Esophagus muscularis mucosa (tissue), 4 donors: Measurements from ENCODE around the gene TMEM179. TPM values are rescaled to one million over a fixed set of nuclear protein-coding genes. Genes with fewer than 3 reads are reported as not detected.
"Not testable (repeated sequence)": the region's sequence is repeated elsewhere in the genome, so short reads cannot be mapped to it uniquely, and the experiment has no call there.

ENCODE experiments used
- DNase-seq: peaks from one replicate; pipeline ENCODE4 v3.0.0-alpha.2; 2017; ENCODE audit errors: extremely low spot score
- H3K27ac ChIP-seq, 4 donors: fragments of 200-600 bp; sonication (generic); replicated peaks in 1 of 4; 1 replicate in 3 of 4; 2 replicates in 1 of 4; pipeline ENCODE4 v1.5.1; 2016 to 2019; ENCODE audit warnings: mild to moderate bottlenecking in 1 of 4
- H3K27me3 ChIP-seq, 4 donors: fragments of 200-600 bp; sonication (generic); one replicate each; pipeline versions ENCODE4 v1.5.1 to v1.6.0; 2016 to 2019
- H3K36me3 ChIP-seq, 4 donors: fragments of 200-600 bp; sonication (generic); one replicate each; pipeline ENCODE4 v1.5.1; 2016 to 2019
- H3K4me1 ChIP-seq, 4 donors: fragments of 200-600 bp; sonication (generic); one replicate each; pipeline ENCODE4 v1.5.1; 2016 to 2019
- H3K4me3 ChIP-seq, 4 donors: fragments of 200-600 bp; sonication (generic); 1 replicate in 2 of 4; 2 replicates in 2 of 4; pipeline ENCODE4 v1.5.1; 2016 to 2019; ENCODE audit warnings: mild to moderate bottlenecking in 4 of 4, moderate library complexity in 1 of 4
- H3K9me3 ChIP-seq, 4 donors: fragments of 200-600 bp; sonication (generic); 1 replicate in 3 of 4; 2 replicates in 1 of 4; pipeline ENCODE4 v1.5.1; 2016 to 2019
- CTCF ChIP-seq, 3 experiments: fragments of 200-600 bp in 2 of 3; fragments of 450-650 bp in 1 of 3; sonication (generic) in 2 of 3; IDR thresholded peaks; one replicate each; pipeline ENCODE4 v1.5.1; 2017 to 2019; ENCODE audit warnings: antibody characterized with exemption in 3 of 3, mild to moderate bottlenecking in 2 of 3, moderate library complexity in 1 of 3
- EP300 ChIP-seq: sonication (generic); formaldehyde crosslinking; IDR thresholded peaks from one replicate; pipeline ENCODE4 v1.6.1; 2017; ENCODE audit warnings: antibody characterized with exemption
- POLR2A ChIP-seq: fragments of 450-650 bp; IDR thresholded peaks from one replicate; pipeline ENCODE4 v1.6.1; 2017; ENCODE audit warnings: antibody characterized with exemption, moderate library complexity, mild to moderate bottlenecking, low read depth
- POLR2AphosphoS5 ChIP-seq, 2 donors: sonication (generic); formaldehyde crosslinking; IDR thresholded peaks; one replicate each; pipeline ENCODE4 v1.6.1; 2017; ENCODE audit warnings: antibody characterized with exemption in 2 of 2
- WGBS: methylation state at CpG from one replicate; pipeline ENCODE4 v1.1.5; 2018; 5-methylcytosine and 5-hydroxymethylcytosine counted together
- intact Hi-C: fragments of 100-400 bp; cut with DNase I; formaldehyde crosslinking; loops from one replicate; pipeline ENCODE4 v1.15.1; 2023
- total RNA-seq, 4 donors: library from RNA; depleted of rRNA; stranded (reverse); fragments of >200 nt; gene quantifications; one replicate each; pipeline versions ENCODE4 v1.1.0 to v1.2.1, GENCODE V29; 2016

TMEM179 gene
- total RNA-seq, 4 donors from 2014 or later = 1.4 to 4.2 (median 1.9) TPM

GRCh38 chr14:104637546-104638003 lies 33.0 kb upstream of the TMEM179 start:
- Histone ChIP-seq H3K4me1 (peaks cover 0 to 9% (median 3%) of the 10 kb centered on the region in 4 donors), H3K36me3 (no peaks in the 10 kb centered on the region), H3K27ac (no peak overlapping the region), H3K9me3 (no peaks in the 10 kb centered on the region), H3K4me3 (no peak overlapping the region), H3K27me3 (peaks cover 0 to 75% (median 6%) of the 10 kb centered on the region in 4 donors)
- no peak for TF ChIP-seq CTCF (IDR thresholded peaks at IDR 0.05)
- TF ChIP-seq POLR2A = no peak
- no peak for TF ChIP-seq POLR2AphosphoS5 (IDR thresholded peaks at IDR 0.05)
- TF ChIP-seq EP300 = no peak
- intact Hi-C loops = loop anchor here (5.0 kb wide), 2 partner anchors 500 to 545 kb away; partner anchors contain the start of gene KIF26A
- 86% methylated on average over 5 of the region's 5 CpGs for WGBS
- DNase-seq = no peak

GRCh38 chr14:104636846-104637545 lies 32.4 kb upstream of the TMEM179 start:
- intact Hi-C loops = loop anchor here (5.0 kb wide), 2 partner anchors 500 to 545 kb away; partner anchors contain the start of gene KIF26A
- H3K27ac ChIP-seq, H3K36me3 ChIP-seq, H3K4me3 ChIP-seq, H3K4me1 ChIP-seq, H3K9me3 ChIP-seq, DNase-seq: not testable (repeated sequence)
- WGBS = 93% methylated on average over 15 of the region's 39 CpGs
- H3K27me3 ChIP-seq = peaks cover 0 to 71% (median 6%) of the 10 kb centered on the region in 4 donors

- H3K36me3 ChIP-seq = no peaks in the 10 kb centered on the region
- intact Hi-C loops = loop anchor here (5.0 kb wide), 2 partner anchors 499 to 544 kb away; partner anchors contain the start of gene KIF26A
- no peak overlapping the region for H3K4me3 ChIP-seq
- 88% methylated on average over 11 of the region's 11 CpGs for WGBS
- TF ChIP-seq CTCF (IDR thresholded peaks at IDR 0.05) (no peak), POLR2A (no peak), EP300 (no peak), POLR2AphosphoS5 (IDR thresholded peaks at IDR 0.05) (no peak)
- H3K27me3 ChIP-seq = peaks cover 0 to 69% (median 6%) of the 10 kb centered on the region in 4 donors
- DNase-seq = no peak
- peaks cover 0 to 9% (median 3%) of the 10 kb centered on the region in 4 donors for H3K4me1 ChIP-seq
- H3K9me3 ChIP-seq = no peaks in the 10 kb centered on the region
- no peak overlapping the region for H3K27ac ChIP-seq
Observed at GRCh38 chr14:104636131-104636530, 31.6 kb upstream of the TMEM179 start.

GRCh38 chr14:104635717-104636116 lies 31.1 kb upstream of the TMEM179 start:
- H3K9me3 ChIP-seq = no peaks in the 10 kb centered on the region
- WGBS = 92% methylated on average over 14 of the region's 14 CpGs
- no peak for DNase-seq
- peaks cover 0 to 9% (median 3%) of the 10 kb centered on the region in 4 donors for H3K4me1 ChIP-seq
- H3K27me3 ChIP-seq = peaks cover 0 to 65% (median 6%) of the 10 kb centered on the region in 4 donors
- intact Hi-C loops = loop anchor here (5.0 kb wide), 2 partner anchors 498 to 543 kb away; partner anchors contain the start of gene KIF26A
- TF ChIP-seq POLR2A = no peak
- no peak for TF ChIP-seq POLR2AphosphoS5 (IDR thresholded peaks at IDR 0.05)
- no peak for TF ChIP-seq EP300
- TF ChIP-seq CTCF (IDR thresholded peaks at IDR 0.05) = no peak
- H3K36me3 ChIP-seq = no peaks in the 10 kb centered on the region
- no peak overlapping the region for H3K4me3 ChIP-seq
- H3K27ac ChIP-seq = no peak overlapping the region

- no peak overlapping the region for H3K4me3 ChIP-seq
- intact Hi-C loops = loop anchor here (5.0 kb wide), 2 partner anchors 498 to 543 kb away; partner anchors contain the start of gene KIF26A
- H3K4me1 ChIP-seq = peaks cover 0 to 5% (median 2%) of the 10 kb centered on the region in 4 donors
- TF ChIP-seq EP300 (no peak), POLR2AphosphoS5 (IDR thresholded peaks at IDR 0.05) (no peak), POLR2A (no peak), CTCF (IDR thresholded peaks at IDR 0.05) (no peak)
- no peak for DNase-seq
- no peak overlapping the region for H3K27ac ChIP-seq
- WGBS = 73% methylated on average over 14 of the region's 26 CpGs
- H3K27me3 ChIP-seq = peaks cover 0 to 58% (median 6%) of the 10 kb centered on the region in 4 donors
- no peaks in the 10 kb centered on the region for H3K36me3 ChIP-seq
- H3K9me3 ChIP-seq = no peaks in the 10 kb centered on the region
Observed at GRCh38 chr14:104634886-104635570, 30.5 kb upstream of the TMEM179 start.
